ENCODE results near the gene DFFA. TPM values are rescaled to one million over a fixed set of nuclear protein-coding genes. Genes with fewer than 3 reads are reported as not detected.

Gene DFFA
- total and polyA plus RNA-seq, 2 experiments from 2014 or later, result 35.0 to 50.3 TPM

DNA sequence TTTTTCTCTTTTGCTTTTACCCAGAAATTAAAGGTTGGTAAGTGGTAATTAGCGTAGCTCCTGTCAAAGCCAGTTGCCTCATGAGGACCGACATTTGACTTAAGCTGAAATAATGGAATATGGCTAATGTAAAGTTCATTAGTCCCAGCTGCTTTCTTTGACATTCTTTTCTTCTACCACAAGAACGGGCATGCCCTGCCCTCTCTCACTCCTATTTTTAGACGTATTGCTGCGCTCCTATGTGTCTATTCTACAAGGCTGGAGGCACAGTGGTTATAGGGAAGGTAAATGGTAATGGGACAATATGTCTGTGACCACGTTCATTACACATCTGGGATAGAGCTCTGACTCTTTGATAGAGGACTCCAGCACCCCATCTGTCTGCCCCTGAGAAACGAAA lies 15.7 kb downstream of the DFFA start:
- H3K9ac ChIP-seq, result no peak overlapping the region
- 68 to 73% methylated on average over 7 of the region's 7 CpGs for WGBS, 2 experiments (ENCODE audit: low coverage in 1 of 2, low lambda C conversion rate in 2 of 2, missing lambda C conversion rate in 2 of 2)
- TF ChIP-seq EZH2phosphoT487 (IDR thresholded peaks at IDR 0.05; ENCODE audit: insufficient read depth, low read depth) (no peak), EZH2 (IDR thresholded peaks at IDR 0.05; ENCODE audit: insufficient read depth, poor library complexity, severe bottlenecking) (no peak)
- H3K27me3 ChIP-seq (replicated peaks; ENCODE audit: insufficient read depth), result no peaks in the 10 kb centered on the region
- H3K27ac ChIP-seq, result no peak overlapping the region
- no peak overlapping the region for H2AFZ ChIP-seq
- no peak for DNase-seq
- H3K4me1 ChIP-seq (ENCODE audit: insufficient read depth), result peaks cover 17% of the 10 kb centered on the region
- no peak overlapping the region for H3K4me3 ChIP-seq
- H3K4me2 ChIP-seq (ENCODE audit: unreplicated experiment), result no peak overlapping the region
- H3K79me2 ChIP-seq (ENCODE audit: insufficient read depth), result no peaks in the 10 kb centered on the region
- H3F3A ChIP-seq (ENCODE audit: insufficient read depth), result peaks cover 14% of the 10 kb centered on the region
- H3K36me3 ChIP-seq (ENCODE audit: low read depth), result no peaks in the 10 kb centered on the region
- in situ Hi-C loops (cut with MboI), result no loop called here
- no peaks in the 10 kb centered on the region for H3K9me3 ChIP-seq (ENCODE audit: low read depth)
- no peaks in the 10 kb centered on the region for H3K9me2 ChIP-seq (ENCODE audit: insufficient read depth)
- H4K20me1 ChIP-seq (ENCODE audit: insufficient read depth), result no peaks in the 10 kb centered on the region

DNA sequence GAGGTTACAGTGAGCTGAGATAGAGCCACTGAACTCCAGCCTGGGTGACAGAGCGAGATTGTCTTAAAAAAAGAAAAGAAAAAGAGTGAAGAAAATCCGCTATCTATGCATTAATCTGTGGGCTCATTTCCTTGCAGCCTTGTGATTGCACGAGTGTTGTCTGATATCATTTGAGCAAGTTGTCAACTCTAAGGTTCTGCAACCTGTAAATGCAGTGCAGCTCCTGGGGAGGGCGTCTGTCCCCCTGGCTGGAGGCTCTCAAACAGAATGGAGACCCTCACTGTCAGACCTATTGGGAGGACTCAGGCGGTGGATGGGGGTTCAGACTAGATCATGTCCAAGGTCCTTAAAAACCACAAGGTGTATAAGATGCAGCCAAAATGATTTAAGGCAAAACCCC lies 16.3 kb downstream of the DFFA start:
- H3K4me2 ChIP-seq (ENCODE audit: unreplicated experiment), result no peak overlapping the region
- in situ Hi-C loops (cut with MboI), result no loop called here

GRCh38 chr1:10451287-10451686 lies 21.0 kb downstream of the DFFA start:
- 0 to 2% methylated on average over 10 of the region's 10 CpGs for WGBS, 2 experiments (ENCODE audit: low coverage in 1 of 2, low lambda C conversion rate in 2 of 2, missing lambda C conversion rate in 2 of 2)
- peak; percentile 81 for DNase-seq
- H4K20me1 ChIP-seq (ENCODE audit: insufficient read depth), result no peaks in the 10 kb centered on the region
- no peaks in the 10 kb centered on the region for H3K27me3 ChIP-seq (replicated peaks; ENCODE audit: insufficient read depth)
- H3F3A ChIP-seq (ENCODE audit: insufficient read depth), result peaks cover 20% of the 10 kb centered on the region
- in situ Hi-C loops (cut with MboI), result no loop called here
- no peaks in the 10 kb centered on the region for H3K79me2 ChIP-seq (ENCODE audit: insufficient read depth)
- TF ChIP-seq EZH2phosphoT487 (IDR thresholded peaks at IDR 0.05; ENCODE audit: insufficient read depth, low read depth) (no peak), EZH2 (IDR thresholded peaks at IDR 0.05; ENCODE audit: insufficient read depth, poor library complexity, severe bottlenecking) (no peak)
- H3K4me2 ChIP-seq (ENCODE audit: unreplicated experiment), result peak overlapping the region; percentile 87
- peak overlapping the region; percentile 65 for H3K4me3 ChIP-seq
- peak overlapping the region; percentile 54 for H3K9ac ChIP-seq
- H3K4me1 ChIP-seq (ENCODE audit: insufficient read depth), result peaks cover 19% of the 10 kb centered on the region
- no peaks in the 10 kb centered on the region for H3K36me3 ChIP-seq (ENCODE audit: low read depth)
- H2AFZ ChIP-seq, result peak overlapping the region; percentile 81
- no peaks in the 10 kb centered on the region for H3K9me2 ChIP-seq (ENCODE audit: insufficient read depth)
- no peaks in the 10 kb centered on the region for H3K9me3 ChIP-seq (ENCODE audit: low read depth)
- peak overlapping the region; percentile 65 for H3K27ac ChIP-seq

More for the DNA sequence above, 16.3 kb downstream of the DFFA start:
- Histone ChIP-seq H3K79me2 (ENCODE audit: insufficient read depth) (no peaks in the 10 kb centered on the region), H3K9ac (no peak overlapping the region), H4K20me1 (ENCODE audit: insufficient read depth) (no peaks in the 10 kb centered on the region), H2AFZ (no peak overlapping the region), H3K4me3 (no peak overlapping the region), H3K27ac (no peak overlapping the region), H3K9me2 (ENCODE audit: insufficient read depth) (no peaks in the 10 kb centered on the region), H3F3A (ENCODE audit: insufficient read depth) (peaks cover 20% of the 10 kb centered on the region), H3K9me3 (ENCODE audit: low read depth) (no peaks in the 10 kb centered on the region), H3K36me3 (ENCODE audit: low read depth) (no peaks in the 10 kb centered on the region), H3K4me1 (ENCODE audit: insufficient read depth) (peaks cover 23% of the 10 kb centered on the region), H3K27me3 (replicated peaks; ENCODE audit: insufficient read depth) (no peaks in the 10 kb centered on the region)
- TF ChIP-seq EZH2phosphoT487 (IDR thresholded peaks at IDR 0.05; ENCODE audit: insufficient read depth, low read depth) (no peak), EZH2 (IDR thresholded peaks at IDR 0.05; ENCODE audit: insufficient read depth, poor library complexity, severe bottlenecking) (no peak)
- DNase-seq, result no peak
- 94 to 96% methylated on average over 5 of the region's 5 CpGs for WGBS, 2 experiments (ENCODE audit: low coverage in 1 of 2, low lambda C conversion rate in 2 of 2, missing lambda C conversion rate in 2 of 2)

DNA sequence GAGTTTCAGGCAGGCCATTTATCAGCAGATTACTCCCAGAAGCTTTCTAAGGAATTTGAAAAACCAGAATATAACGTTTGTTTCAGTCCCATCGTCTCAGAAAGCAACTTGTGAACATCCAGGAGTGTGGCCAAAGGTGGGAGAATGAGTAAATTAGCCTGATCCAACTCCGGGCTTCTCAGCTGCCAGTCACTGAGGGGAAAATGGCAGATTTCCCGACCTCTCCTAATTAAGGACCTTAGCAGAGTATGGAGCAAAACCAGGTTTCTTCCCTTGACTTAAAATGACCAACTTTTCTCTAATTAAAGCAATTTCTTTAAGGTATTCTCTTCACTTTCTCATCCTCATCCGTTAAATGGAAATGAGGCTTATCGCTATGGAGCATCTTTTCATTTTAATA lies 21.5 kb downstream of the DFFA start:
- peaks cover 19% of the 10 kb centered on the region for H3K4me1 ChIP-seq (ENCODE audit: insufficient read depth)
- in situ Hi-C loops (cut with MboI), result no loop called here
- H3K36me3 ChIP-seq (ENCODE audit: low read depth), result no peaks in the 10 kb centered on the region
- H3K27ac ChIP-seq, result peak overlapping the region; percentile 65
- peak; percentile 34 for DNase-seq
- H3K27me3 ChIP-seq (replicated peaks; ENCODE audit: insufficient read depth), result no peaks in the 10 kb centered on the region
- peak overlapping the region; percentile 65 for H3K4me3 ChIP-seq
- H3K9me2 ChIP-seq (ENCODE audit: insufficient read depth), result no peaks in the 10 kb centered on the region
- H3K9me3 ChIP-seq (ENCODE audit: low read depth), result no peaks in the 10 kb centered on the region
- peak overlapping the region; percentile 54 for H3K9ac ChIP-seq
- peak overlapping the region; percentile 87 for H3K4me2 ChIP-seq (ENCODE audit: unreplicated experiment)
- TF ChIP-seq EZH2 (IDR thresholded peaks at IDR 0.05; ENCODE audit: insufficient read depth, poor library complexity, severe bottlenecking) (no peak), EZH2phosphoT487 (IDR thresholded peaks at IDR 0.05; ENCODE audit: insufficient read depth, low read depth) (no peak)
- no peaks in the 10 kb centered on the region for H3K79me2 ChIP-seq (ENCODE audit: insufficient read depth)
- 4 to 7% methylated on average over 6 of the region's 6 CpGs for WGBS, 2 experiments (ENCODE audit: low coverage in 1 of 2, low lambda C conversion rate in 2 of 2, missing lambda C conversion rate in 2 of 2)
- peak overlapping the region; percentile 81 for H2AFZ ChIP-seq
- H3F3A ChIP-seq (ENCODE audit: insufficient read depth), result peaks cover 20% of the 10 kb centered on the region
- no peaks in the 10 kb centered on the region for H4K20me1 ChIP-seq (ENCODE audit: insufficient read depth)
